ENCODE data around the gene NUTF2. TPM values are rescaled to one million over a fixed set of nuclear protein-coding genes. Genes with fewer than 3 reads are reported as not detected.
"Not testable (repeated sequence)": the region's sequence is repeated elsewhere in the genome, so short reads cannot be mapped to it uniquely, and the experiment has no call there.

NUTF2 gene
- total RNA-seq, 4 donors from 2014 or later: 55.5 to 82.5 (median 69.1) TPM

DNA sequence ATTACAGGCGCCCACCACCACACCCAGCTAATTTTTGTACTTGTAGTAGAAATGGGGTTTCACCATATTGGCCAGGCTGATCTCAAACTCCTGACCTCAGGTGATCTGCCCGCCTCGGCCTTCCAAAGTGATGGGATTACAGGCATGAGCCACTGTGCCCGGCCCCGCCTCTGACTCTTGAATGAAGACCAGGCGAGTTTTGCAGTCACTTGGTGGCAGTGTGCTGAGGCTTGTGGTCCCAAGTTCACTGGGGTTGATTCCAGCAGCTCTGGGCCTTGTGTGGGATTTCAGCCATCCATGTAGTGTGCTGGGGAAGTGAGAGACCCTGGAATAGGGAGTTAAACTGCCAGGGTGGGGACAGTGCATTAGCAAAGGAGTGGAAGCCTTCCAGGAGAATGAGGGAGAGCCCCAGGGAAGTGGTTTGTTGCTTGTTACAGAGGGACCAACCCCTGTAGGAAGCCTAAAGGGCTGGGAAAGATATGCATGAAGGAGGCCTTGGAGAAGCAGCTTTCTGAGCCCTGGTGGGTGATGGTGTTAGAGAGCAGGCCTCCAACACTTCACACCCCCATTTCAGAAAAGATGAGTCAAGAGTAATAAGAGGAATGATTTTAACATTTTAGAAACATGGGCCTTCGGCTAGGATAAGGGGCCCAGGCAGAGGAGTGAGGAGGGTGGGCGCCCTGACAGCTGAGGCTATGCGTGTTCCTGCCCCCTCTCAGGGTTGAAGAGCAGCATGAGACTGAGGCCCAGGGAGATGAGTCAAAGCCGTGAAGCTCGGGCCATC is 60.9 kb downstream of the NUTF2 start:
- H3K27ac ChIP-seq: no peak overlapping the region
- TF ChIP-seq, protein P1, sequence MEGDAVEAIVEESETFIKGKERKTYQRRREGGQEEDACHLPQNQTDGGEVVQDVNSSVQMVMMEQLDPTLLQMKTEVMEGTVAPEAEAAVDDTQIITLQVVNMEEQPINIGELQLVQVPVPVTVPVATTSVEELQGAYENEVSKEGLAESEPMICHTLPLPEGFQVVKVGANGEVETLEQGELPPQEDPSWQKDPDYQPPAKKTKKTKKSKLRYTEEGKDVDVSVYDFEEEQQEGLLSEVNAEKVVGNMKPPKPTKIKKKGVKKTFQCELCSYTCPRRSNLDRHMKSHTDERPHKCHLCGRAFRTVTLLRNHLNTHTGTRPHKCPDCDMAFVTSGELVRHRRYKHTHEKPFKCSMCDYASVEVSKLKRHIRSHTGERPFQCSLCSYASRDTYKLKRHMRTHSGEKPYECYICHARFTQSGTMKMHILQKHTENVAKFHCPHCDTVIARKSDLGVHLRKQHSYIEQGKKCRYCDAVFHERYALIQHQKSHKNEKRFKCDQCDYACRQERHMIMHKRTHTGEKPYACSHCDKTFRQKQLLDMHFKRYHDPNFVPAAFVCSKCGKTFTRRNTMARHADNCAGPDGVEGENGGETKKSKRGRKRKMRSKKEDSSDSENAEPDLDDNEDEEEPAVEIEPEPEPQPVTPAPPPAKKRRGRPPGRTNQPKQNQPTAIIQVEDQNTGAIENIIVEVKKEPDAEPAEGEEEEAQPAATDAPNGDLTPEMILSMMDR (IDR thresholded peaks at IDR 0.05): no peak
- no peak for TF ChIP-seq POLR2A (IDR thresholded peaks at IDR 0.05)
- H3K9me3 ChIP-seq: no peaks in the 10 kb centered on the region
- H3K4me1 ChIP-seq: no peaks in the 10 kb centered on the region
- DNase-seq: no peak
- peaks cover 0 to 45% (median 0%) of the 10 kb centered on the region in 3 donors for H3K36me3 ChIP-seq
- no peak overlapping the region for H3K4me3 ChIP-seq
- H3K27me3 ChIP-seq: no peaks in the 10 kb centered on the region

- Histone ChIP-seq H3K36me3 (peaks cover 0 to 38% (median 0%) of the 10 kb centered on the region in 3 donors), H3K27me3 (no peaks in the 10 kb centered on the region), H3K4me3 (no peak overlapping the region), H3K27ac (no peak overlapping the region), H3K4me1 (no peaks in the 10 kb centered on the region), H3K9me3 (no peaks in the 10 kb centered on the region)
- DNase-seq: no peak
- no peak for TF ChIP-seq POLR2A (IDR thresholded peaks at IDR 0.05)
- TF ChIP-seq, protein P1 (IDR thresholded peaks at IDR 0.05): no peak
Measured at GRCh38 chr16:67909056-67909742, 62.5 kb downstream of the NUTF2 start.

DNA sequence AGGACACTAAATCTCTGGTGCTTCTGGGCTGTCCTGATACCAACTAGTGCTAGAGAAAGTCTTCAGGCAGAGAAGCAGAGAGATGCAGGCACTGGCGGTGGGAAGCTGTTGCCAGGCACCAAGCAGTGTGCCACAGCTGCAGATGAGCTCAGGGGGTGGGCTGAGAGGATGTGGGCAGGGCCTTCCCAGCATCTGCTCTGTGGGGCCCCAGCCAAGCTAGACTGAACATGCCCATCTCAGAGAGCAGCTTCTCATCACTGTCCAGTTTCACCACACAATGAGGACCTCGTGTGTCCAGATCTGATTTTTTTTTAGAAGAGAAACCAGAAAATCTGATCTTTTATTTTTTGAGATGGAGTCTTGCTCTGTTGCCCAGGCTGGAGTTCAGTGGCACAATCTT is 63.4 kb downstream of the NUTF2 start:
- H3K9me3 ChIP-seq: no peaks in the 10 kb centered on the region
- peaks cover 0 to 43% (median 0%) of the 10 kb centered on the region in 3 donors for H3K36me3 ChIP-seq
- no peak overlapping the region for H3K4me3 ChIP-seq
- no peak for DNase-seq
- H3K27ac ChIP-seq: no peak overlapping the region
- H3K27me3 ChIP-seq: no peaks in the 10 kb centered on the region
- no peaks in the 10 kb centered on the region for H3K4me1 ChIP-seq
- TF ChIP-seq POLR2A (IDR thresholded peaks at IDR 0.05): no peak
- TF ChIP-seq, protein P1 (IDR thresholded peaks at IDR 0.05): no peak

DNA sequence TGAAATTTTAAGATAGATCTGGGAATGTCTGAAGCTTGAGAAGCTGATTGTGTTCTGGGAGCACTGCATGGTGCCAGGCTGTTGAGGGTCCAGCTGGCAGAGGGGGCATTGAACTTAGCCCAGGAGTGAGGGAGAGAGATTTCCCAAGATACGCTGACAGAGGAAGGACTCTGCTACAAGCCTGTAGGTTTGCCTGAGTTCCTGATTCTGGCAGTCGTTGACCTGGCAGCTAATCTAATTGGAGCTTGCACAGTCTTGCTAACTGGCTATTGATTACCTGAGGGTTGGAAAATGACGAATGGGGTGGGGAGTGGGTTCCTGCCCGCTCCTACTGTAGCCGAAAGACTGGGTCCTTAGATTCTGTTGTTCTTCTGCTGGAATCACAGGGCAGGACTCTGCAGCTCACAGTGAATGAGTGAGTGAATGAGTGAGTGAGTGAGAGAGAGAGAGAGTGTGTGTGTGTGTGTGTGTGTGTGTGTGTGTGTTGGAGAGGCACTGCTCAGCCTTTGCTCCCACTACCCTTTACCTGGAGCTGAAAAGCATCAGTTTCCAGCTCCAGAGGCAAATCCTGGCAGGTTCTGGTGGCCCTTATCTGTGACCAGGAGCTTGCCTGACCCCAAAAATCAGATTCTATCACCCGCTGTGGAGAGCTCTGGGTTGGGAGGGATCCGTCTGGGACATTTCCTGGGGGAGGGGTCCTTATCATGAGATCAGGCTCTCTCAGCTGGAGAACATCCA is 68.2 kb downstream of the NUTF2 start:
- Histone ChIP-seq H3K36me3 (peaks cover 0 to 45% (median 0%) of the 10 kb centered on the region in 3 donors), H3K27me3 (no peaks in the 10 kb centered on the region), H3K9me3 (no peaks in the 10 kb centered on the region), H3K4me3 (no peak overlapping the region), H3K4me1 (peaks cover 0 to 20% (median 0%) of the 10 kb centered on the region in 4 donors), H3K27ac (no peak overlapping the region)
- DNase-seq: no peak
- TF ChIP-seq, protein P1 (IDR thresholded peaks at IDR 0.05): no peak
- no peak for TF ChIP-seq POLR2A (IDR thresholded peaks at IDR 0.05)

GRCh38 chr16:67915496-67915769 is 68.7 kb downstream of the NUTF2 start:
- H3K27me3 ChIP-seq, DNase-seq, H3K27ac ChIP-seq, H3K9me3 ChIP-seq, H3K4me3 ChIP-seq: not testable (repeated sequence)
- H3K36me3 ChIP-seq: peaks cover 0 to 41% (median 0%) of the 10 kb centered on the region in 3 donors
- peaks cover 0 to 20% (median 0%) of the 10 kb centered on the region in 4 donors for H3K4me1 ChIP-seq

Data from Peyer's patch (tissue), 4 donors.